Fibroblast of lung (primary cell): ENCODE results near the gene SPTA1. TPM values are rescaled to one million over a fixed set of nuclear protein-coding genes. Genes with fewer than 3 reads are reported as not detected.

Source experiments
- DNase-seq, 2 donors: peaks; one replicate each; pipeline versions ENCODE4 v3.0.0 to v3.0.0-alpha.2; 2010; ENCODE audit warnings: low read depth in 2 of 2
- H2AFZ ChIP-seq: 2 replicates; pipeline ENCODE4 v1.5.1; 2012; ENCODE audit warnings: low read length, control low read depth, inconsistent platforms
- H3K27ac ChIP-seq: 2 replicates; pipeline ENCODE4 v1.5.1; 2011; ENCODE audit warnings: low read length, control low read depth; ENCODE audit not compliant: insufficient read depth
- H3K27me3 ChIP-seq: 2 replicates; pipeline ENCODE4 v1.5.1; 2011; ENCODE audit warnings: mild to moderate bottlenecking, low read length; ENCODE audit not compliant: control insufficient read depth, insufficient read depth
- H3K36me3 ChIP-seq: 2 replicates; pipeline ENCODE4 v1.5.1; 2011; ENCODE audit warnings: low read length; ENCODE audit not compliant: control insufficient read depth, insufficient read depth
- H3K4me1 ChIP-seq: 2 replicates; pipeline ENCODE4 v1.5.1; 2011; ENCODE audit warnings: low read length; ENCODE audit not compliant: control insufficient read depth, insufficient read depth; ENCODE audit errors: extremely low read depth
- H3K4me2 ChIP-seq: 2 replicates; pipeline ENCODE4 v1.5.1; 2011; ENCODE audit warnings: low read length, control low read depth; ENCODE audit not compliant: insufficient read depth; ENCODE audit errors: extremely low read depth
- H3K4me3 ChIP-seq, 4 experiments: fragments of 200-600 bp in 1 of 4; sonication (generic) in 1 of 4; replicated peaks in 1 of 4; 2 replicates each; pipeline ENCODE4 v1.5.1; 2011 to 2016; ENCODE audit warnings: low read length in 4 of 4, low read depth in 3 of 4, mild to moderate bottlenecking in 3 of 4, control low read depth in 2 of 4, inconsistent platforms in 1 of 4, mixed read lengths in 1 of 4; ENCODE audit not compliant: insufficient read depth in 1 of 4; ENCODE audit errors: control extremely low read depth in 1 of 4
- H3K79me2 ChIP-seq: 2 replicates; pipeline ENCODE4 v1.5.1; 2012; ENCODE audit warnings: mild to moderate bottlenecking, low read length, inconsistent platforms; ENCODE audit not compliant: control insufficient read depth, insufficient read depth
- H3K9ac ChIP-seq: 2 replicates; pipeline ENCODE4 v1.5.1; 2011; ENCODE audit warnings: mild to moderate bottlenecking, low read length, control low read depth; ENCODE audit not compliant: insufficient read depth
- H3K9me3 ChIP-seq: 2 replicates; pipeline ENCODE4 v1.5.1; 2012; ENCODE audit warnings: low read depth, low read length; ENCODE audit not compliant: control insufficient read depth, insufficient read depth
- H4K20me1 ChIP-seq: 2 replicates; pipeline ENCODE4 v1.5.1; 2011; ENCODE audit warnings: low read length; ENCODE audit not compliant: control insufficient read depth, insufficient read depth; ENCODE audit errors: extremely low read depth
- EZH2 ChIP-seq: IDR thresholded peaks from 2 replicates; pipeline ENCODE4 v1.5.1; 2012; ENCODE audit warnings: low read length, control low read depth, mild to moderate bottlenecking; ENCODE audit errors: missing control alignments
- polyA plus RNA-seq, 2 donors: library from polyadenylated mRNA; depleted of rRNA in 1 of 2; stranded (reverse) in 1 of 2; unstranded in 1 of 2; fragments of >200 nt; gene quantifications; 2 replicates each; pipeline ENCODE4 v1.2.1, GENCODE V29; 2011 to 2012; ENCODE audit warnings: missing spikeins in 1 of 2
- total RNA-seq: library from RNA; depleted of rRNA; stranded (reverse); fragments of >200 nt; gene quantifications from 2 replicates; pipeline ENCODE4 v1.2.1, GENCODE V29; 2014
- TF ChIP-seq, protein P1 (sequence below), 2 donors: IDR thresholded peaks in 1 of 2; conservative IDR thresholded peaks in 1 of 2; 1 replicate in 1 of 2; 2 replicates in 1 of 2; pipeline ENCODE4 v1.5.1; 2011 to 2012; ENCODE audit warnings: low read length in 2 of 2, control low read depth in 1 of 2, inconsistent platforms in 1 of 2, low read depth in 1 of 2, mild to moderate bottlenecking in 1 of 2

Gene SPTA1
- total and polyA plus RNA-seq, 2 donors (not counting 1 experiment from before 2014, with no cell fraction given): 0.07 to 0.17 TPM

GRCh38 chr1:158613764-158614163, 72.8 kb downstream of the SPTA1 start:
- Histone ChIP-seq H3K9ac (no peak overlapping the region), H3K27ac (no peak overlapping the region), H3K27me3 (no peaks in the 10 kb centered on the region), H3K4me1 (no peaks in the 10 kb centered on the region), H3K36me3 (no peaks in the 10 kb centered on the region), H3K4me3 (no peak overlapping the region), H3K79me2 (no peaks in the 10 kb centered on the region), H2AFZ (no peak overlapping the region), H4K20me1 (no peaks in the 10 kb centered on the region), H3K9me3 (no peaks in the 10 kb centered on the region), H3K4me2 (no peak overlapping the region)
- TF ChIP-seq EZH2: no peak
- TF ChIP-seq, protein P1, sequence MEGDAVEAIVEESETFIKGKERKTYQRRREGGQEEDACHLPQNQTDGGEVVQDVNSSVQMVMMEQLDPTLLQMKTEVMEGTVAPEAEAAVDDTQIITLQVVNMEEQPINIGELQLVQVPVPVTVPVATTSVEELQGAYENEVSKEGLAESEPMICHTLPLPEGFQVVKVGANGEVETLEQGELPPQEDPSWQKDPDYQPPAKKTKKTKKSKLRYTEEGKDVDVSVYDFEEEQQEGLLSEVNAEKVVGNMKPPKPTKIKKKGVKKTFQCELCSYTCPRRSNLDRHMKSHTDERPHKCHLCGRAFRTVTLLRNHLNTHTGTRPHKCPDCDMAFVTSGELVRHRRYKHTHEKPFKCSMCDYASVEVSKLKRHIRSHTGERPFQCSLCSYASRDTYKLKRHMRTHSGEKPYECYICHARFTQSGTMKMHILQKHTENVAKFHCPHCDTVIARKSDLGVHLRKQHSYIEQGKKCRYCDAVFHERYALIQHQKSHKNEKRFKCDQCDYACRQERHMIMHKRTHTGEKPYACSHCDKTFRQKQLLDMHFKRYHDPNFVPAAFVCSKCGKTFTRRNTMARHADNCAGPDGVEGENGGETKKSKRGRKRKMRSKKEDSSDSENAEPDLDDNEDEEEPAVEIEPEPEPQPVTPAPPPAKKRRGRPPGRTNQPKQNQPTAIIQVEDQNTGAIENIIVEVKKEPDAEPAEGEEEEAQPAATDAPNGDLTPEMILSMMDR (conservative IDR thresholded peaks at IDR 0.05 in 1 of 2, IDR thresholded peaks at IDR 0.05 in 1 of 2; ENCODE audit: low read depth in 1 of 2, low read length in 2 of 2): no peak
- DNase-seq: no peak

- Histone ChIP-seq H3K4me2 (no peak overlapping the region), H3K9me3 (no peaks in the 10 kb centered on the region), H3K27me3 (no peaks in the 10 kb centered on the region), H3K9ac (no peak overlapping the region), H2AFZ (no peak overlapping the region), H3K79me2 (no peaks in the 10 kb centered on the region), H4K20me1 (no peaks in the 10 kb centered on the region), H3K27ac (no peak overlapping the region), H3K36me3 (no peaks in the 10 kb centered on the region), H3K4me1 (no peaks in the 10 kb centered on the region), H3K4me3 (no peak overlapping the region)
- TF ChIP-seq, protein P1 (conservative IDR thresholded peaks at IDR 0.05 in 1 of 2, IDR thresholded peaks at IDR 0.05 in 1 of 2; ENCODE audit: low read depth in 1 of 2, low read length in 2 of 2): no peak
- no peak for TF ChIP-seq EZH2
- DNase-seq: no peak
Measured at GRCh38 chr1:158611916-158612315, 74.6 kb downstream of the SPTA1 start.

GRCh38 chr1:158607296-158607695, 79.2 kb downstream of the SPTA1 start:
- H3K9ac ChIP-seq: no peak overlapping the region
- TF ChIP-seq EZH2: no peak
- TF ChIP-seq, protein P1 (conservative IDR thresholded peaks at IDR 0.05 in 1 of 2, IDR thresholded peaks at IDR 0.05 in 1 of 2; ENCODE audit: low read depth in 1 of 2, low read length in 2 of 2): no peak
- no peaks in the 10 kb centered on the region for H3K4me1 ChIP-seq
- no peak overlapping the region for H2AFZ ChIP-seq
- H3K36me3 ChIP-seq: no peaks in the 10 kb centered on the region
- H3K4me2 ChIP-seq: no peak overlapping the region
- no peaks in the 10 kb centered on the region for H3K27me3 ChIP-seq
- no peaks in the 10 kb centered on the region for H3K79me2 ChIP-seq
- H3K27ac ChIP-seq: no peak overlapping the region
- H3K4me3 ChIP-seq: no peak overlapping the region
- no peak for DNase-seq
- H4K20me1 ChIP-seq: no peaks in the 10 kb centered on the region
- no peaks in the 10 kb centered on the region for H3K9me3 ChIP-seq
